ENCODE measurements around the gene ATP8A2. TPM values are rescaled to one million over a fixed set of nuclear protein-coding genes. Genes with fewer than 3 reads are reported as not detected.
"Not testable (repeated sequence)": the region's sequence is repeated elsewhere in the genome, so short reads cannot be mapped to it uniquely, and the experiment has no call there.

Gene ATP8A2

GRCh38 chr13:26072335-26072734 is 700.6 kb downstream of the ATP8A2 start:
- not testable (repeated sequence) for H3K4me3 ChIP-seq (ENCODE audit: insufficient read depth in 1 of 2, low read depth in 1 of 2, low read length in 2 of 2); H3K9me3 ChIP-seq (ENCODE audit: control insufficient read depth, low read length)

GRCh38 chr13:26074706-26075105 is 702.9 kb downstream of the ATP8A2 start:
- H3K27ac ChIP-seq (ENCODE audit: low read length, poor library complexity, severe bottlenecking), result peak overlapping the region; percentile 54
- no peak overlapping the region for H2BK12ac ChIP-seq (ENCODE audit: low read length in 2 of 2)
- WGBS, result 27% methylated on average over 16 of the region's 16 CpGs

More at GRCh38 chr13:26072335-26072734, 700.6 kb downstream of the ATP8A2 start:
- H2BK12ac ChIP-seq (ENCODE audit: low read length in 2 of 2); H3K23ac ChIP-seq (ENCODE audit: low read length in 2 of 2); H3K14ac ChIP-seq (ENCODE audit: low read length in 2 of 2); H3K36me3 ChIP-seq (ENCODE audit: control insufficient read depth in 1 of 2, insufficient read depth in 2 of 2, low read depth in 1 of 2, low read length in 2 of 2); H3K18ac ChIP-seq (ENCODE audit: low read depth in 1 of 2, low read length in 2 of 2); H2BK15ac ChIP-seq (ENCODE audit: low read depth, poor library complexity, severe bottlenecking); H2BK120ac ChIP-seq (ENCODE audit: low read depth, low read length); H2BK5ac ChIP-seq (ENCODE audit: low read depth, low read length, poor library complexity, severe bottlenecking); H4K91ac ChIP-seq (ENCODE audit: low read length); H3K4ac ChIP-seq (ENCODE audit: low read depth in 1 of 2, low read length in 2 of 2); DNase-seq; H2AFZ ChIP-seq (ENCODE audit: low read depth, low read length); H3K9ac ChIP-seq (ENCODE audit: low read length); H3K27ac ChIP-seq (ENCODE audit: low read length, poor library complexity, severe bottlenecking); H2AK5ac ChIP-seq (ENCODE audit: low read length, severe bottlenecking); H3K79me1 ChIP-seq (replicated peaks; ENCODE audit: low read length, poor library complexity, severe bottlenecking); H3K4me2 ChIP-seq (ENCODE audit: low read length, poor library complexity, severe bottlenecking); H4K8ac ChIP-seq (ENCODE audit: low read length): not testable (repeated sequence)
- peaks cover 12% of the 10 kb centered on the region for H3K4me1 ChIP-seq (ENCODE audit: control insufficient read depth, insufficient read depth, low read depth, low read length)
- H3K27me3 ChIP-seq (ENCODE audit: control insufficient read depth in 1 of 2, insufficient read depth in 1 of 2, low read length in 2 of 2), result peaks cover 0 to 30% of the 10 kb centered on the region in 2 experiments
- WGBS, result 50% methylated on average over 1 of the region's 7 CpGs

More at GRCh38 chr13:26074706-26075105, 702.9 kb downstream of the ATP8A2 start:
- Histone ChIP-seq H2BK5ac (ENCODE audit: low read depth, low read length, poor library complexity, severe bottlenecking) (peak overlapping the region; percentile 31), H3K9ac (ENCODE audit: low read length) (no peak overlapping the region), H3K27me3 (ENCODE audit: control insufficient read depth in 1 of 2, insufficient read depth in 1 of 2, low read length in 2 of 2) (peaks cover 0 to 27% of the 10 kb centered on the region in 2 experiments), H3K4me3 (ENCODE audit: insufficient read depth in 1 of 2, low read depth in 1 of 2, low read length in 2 of 2) (peak overlapping the region in 1 of 2 experiments; percentile 9), H2AFZ (ENCODE audit: low read depth, low read length) (no peak overlapping the region), H3K23ac (ENCODE audit: low read length in 2 of 2) (no peak overlapping the region), H3K4me1 (ENCODE audit: control insufficient read depth, insufficient read depth, low read depth, low read length) (peaks cover 7% of the 10 kb centered on the region), H2BK15ac (ENCODE audit: low read depth, poor library complexity, severe bottlenecking) (no peak overlapping the region), H3K9me3 (ENCODE audit: control insufficient read depth, low read length) (no peaks in the 10 kb centered on the region), H4K91ac (ENCODE audit: low read length) (no peak overlapping the region), H4K8ac (ENCODE audit: low read length) (no peak overlapping the region), H3K79me1 (replicated peaks; ENCODE audit: low read length, poor library complexity, severe bottlenecking) (no peaks in the 10 kb centered on the region), H3K4ac (ENCODE audit: low read depth in 1 of 2, low read length in 2 of 2) (no peak overlapping the region), H3K18ac (ENCODE audit: low read depth in 1 of 2, low read length in 2 of 2) (no peak overlapping the region), H2AK5ac (ENCODE audit: low read length, severe bottlenecking) (no peak overlapping the region), H3K4me2 (ENCODE audit: low read length, poor library complexity, severe bottlenecking) (no peak overlapping the region), H2BK120ac (ENCODE audit: low read depth, low read length) (no peak overlapping the region), H3K36me3 (ENCODE audit: control insufficient read depth in 1 of 2, insufficient read depth in 2 of 2, low read depth in 1 of 2, low read length in 2 of 2) (no peaks in the 10 kb centered on the region), H3K14ac (ENCODE audit: low read length in 2 of 2) (no peak overlapping the region)
- DNase-seq, result peak; percentile 15

Small RNA genes lying within 50 kb of the gene (small RNA-seq; reads per million reads assigned to genes)
- not detected for gene RN7SL741P (ENCODE audit: low read depth)
- gene RNU6-78P (ENCODE audit: low read depth), result not detected
- gene RNY1P3 (ENCODE audit: low read depth), result not detected
